GM12891 (cell line): Measurements from ENCODE around the gene MAP3K7.

Experiments
- POLR2A ChIP-seq: IDR thresholded peaks from 2 replicates; pipeline ENCODE4 v1.6.1; 2011; ENCODE audit warnings: low read depth, low read length, control low read depth
- POLR2AphosphoS5 ChIP-seq: IDR thresholded peaks from 2 replicates; pipeline ENCODE4 v1.6.1; 2011; ENCODE audit warnings: low read depth, low read length, control low read depth
- TAF1 ChIP-seq: IDR thresholded peaks from 2 replicates; pipeline ENCODE4 v1.6.1; 2011; ENCODE audit warnings: low read depth, low read length, control low read depth

- no peak for TF ChIP-seq POLR2A
- TF ChIP-seq POLR2AphosphoS5 = no peak
- TF ChIP-seq TAF1 = no peak
Measured at GRCh38 chr6:90465686-90466085, 121.2 kb downstream of the MAP3K7 start.
